ENCODE data around the gene PLEKHA4. TPM values are rescaled to one million over a fixed set of nuclear protein-coding genes. Genes with fewer than 3 reads are reported as not detected.
"Not testable (repeated sequence)": the region's sequence is repeated elsewhere in the genome, so short reads cannot be mapped to it uniquely, and the experiment has no call there.

Gene PLEKHA4, protein sequence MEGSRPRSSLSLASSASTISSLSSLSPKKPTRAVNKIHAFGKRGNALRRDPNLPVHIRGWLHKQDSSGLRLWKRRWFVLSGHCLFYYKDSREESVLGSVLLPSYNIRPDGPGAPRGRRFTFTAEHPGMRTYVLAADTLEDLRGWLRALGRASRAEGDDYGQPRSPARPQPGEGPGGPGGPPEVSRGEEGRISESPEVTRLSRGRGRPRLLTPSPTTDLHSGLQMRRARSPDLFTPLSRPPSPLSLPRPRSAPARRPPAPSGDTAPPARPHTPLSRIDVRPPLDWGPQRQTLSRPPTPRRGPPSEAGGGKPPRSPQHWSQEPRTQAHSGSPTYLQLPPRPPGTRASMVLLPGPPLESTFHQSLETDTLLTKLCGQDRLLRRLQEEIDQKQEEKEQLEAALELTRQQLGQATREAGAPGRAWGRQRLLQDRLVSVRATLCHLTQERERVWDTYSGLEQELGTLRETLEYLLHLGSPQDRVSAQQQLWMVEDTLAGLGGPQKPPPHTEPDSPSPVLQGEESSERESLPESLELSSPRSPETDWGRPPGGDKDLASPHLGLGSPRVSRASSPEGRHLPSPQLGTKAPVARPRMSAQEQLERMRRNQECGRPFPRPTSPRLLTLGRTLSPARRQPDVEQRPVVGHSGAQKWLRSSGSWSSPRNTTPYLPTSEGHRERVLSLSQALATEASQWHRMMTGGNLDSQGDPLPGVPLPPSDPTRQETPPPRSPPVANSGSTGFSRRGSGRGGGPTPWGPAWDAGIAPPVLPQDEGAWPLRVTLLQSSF
- polyA plus RNA-seq (ENCODE audit: insufficient read length in 12 of 12): 10 to 100 TPM in 11 of 12 donors, not detected in 1; 24.6 to 41.2 (median 30.4) TPM
- long read RNA-seq, donor 1, partial matches to known transcripts: 84 of 85 reads
- long read RNA-seq, donor 1, other reads (novel, unspliced or antisense): 0 of 85 reads
- long read RNA-seq, donor 2, partial matches to known transcripts: 30 of 33 reads
- long read RNA-seq, donor 2, other reads (novel, unspliced or antisense): 0 of 33 reads
- long read RNA-seq, donor 3, partial matches to known transcripts: 19 of 21 reads
- long read RNA-seq, donor 3, other reads (novel, unspliced or antisense): 0 of 21 reads
- long read RNA-seq, donor 4: 0 reads
- long read RNA-seq, donor 5, partial matches to known transcripts: 173 of 204 reads
- long read RNA-seq, donor 5, other reads (novel, unspliced or antisense): 30 of 204 reads
- long read RNA-seq, donor 6, partial matches to known transcripts: 0 of 2 reads
- long read RNA-seq, donor 6, other reads (novel, unspliced or antisense): 0 of 2 reads
- long read RNA-seq, donor 7, partial matches to known transcripts: 0 of 1 reads
- long read RNA-seq, donor 7, other reads (novel, unspliced or antisense): 0 of 1 reads
- long read RNA-seq, donor 8, partial matches to known transcripts: 13 of 41 reads
- long read RNA-seq, donor 8, other reads (novel, unspliced or antisense): 26 of 41 reads
- long read RNA-seq, donor 9, partial matches to known transcripts: 7 of 7 reads
- long read RNA-seq, donor 9, other reads (novel, unspliced or antisense): 0 of 7 reads
- long read RNA-seq, donor 10, partial matches to known transcripts: 17 of 18 reads
- long read RNA-seq, donor 10, other reads (novel, unspliced or antisense): 0 of 18 reads
- long read RNA-seq, donor 11, partial matches to known transcripts: 15 of 16 reads
- long read RNA-seq, donor 11, other reads (novel, unspliced or antisense): 0 of 16 reads

DNA sequence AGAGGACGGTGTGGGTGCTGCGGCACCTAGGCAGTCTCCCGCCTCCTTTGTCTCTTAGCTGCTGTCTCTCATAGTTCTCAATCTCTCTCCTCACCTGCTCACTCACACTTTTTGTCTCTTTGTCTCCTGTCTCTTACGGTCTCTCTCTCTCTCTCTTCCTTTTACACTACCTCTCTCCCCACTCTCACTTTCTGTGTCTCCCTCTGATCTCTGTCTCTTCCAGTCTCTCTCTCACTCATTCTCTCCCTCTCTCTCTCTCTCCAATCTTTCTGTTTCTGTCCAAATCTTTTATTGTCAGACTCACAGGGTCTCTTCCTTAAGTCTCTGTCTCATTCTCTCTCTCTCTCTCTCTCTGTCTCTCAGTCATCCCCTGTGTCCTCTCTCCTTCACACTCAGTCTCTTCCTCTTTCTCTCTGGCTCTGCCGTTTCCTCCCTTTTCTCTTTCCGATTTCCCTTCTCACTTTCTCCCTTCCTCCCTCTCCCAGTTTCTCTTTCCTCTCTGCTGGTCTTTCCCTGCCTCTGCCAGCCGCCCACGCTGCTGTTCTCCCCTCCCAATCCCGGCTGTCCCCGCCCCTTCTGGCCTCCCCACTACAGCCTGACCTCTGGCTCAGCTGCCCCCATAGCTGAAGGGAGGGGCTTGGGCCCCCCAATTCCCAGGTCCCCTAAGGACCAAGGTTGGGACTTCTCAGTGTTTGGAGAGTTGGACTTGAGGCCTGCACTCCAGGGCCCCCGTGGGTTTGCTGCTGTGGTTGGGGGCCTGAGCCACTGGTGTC, at the start of gene PLEKHA4:
TSS of gene PLEKHA4 (minus strand) at position 504 of the 773 bp plus-strand sequence. CDS start 997 bp downstream, outside the sequence.
- DNase-seq: peak; percentile 80

- no peak for DNase-seq
Measured at GRCh38 chr19:48918071-48918470, 49.7 kb upstream of the PLEKHA4 start.

- no peak for DNase-seq
Measured at GRCh38 chr19:48915757-48916156, 47.3 kb upstream of the PLEKHA4 start.

- no peak for DNase-seq
Measured at GRCh38 chr19:48914181-48914580, 45.8 kb upstream of the PLEKHA4 start.

DNA sequence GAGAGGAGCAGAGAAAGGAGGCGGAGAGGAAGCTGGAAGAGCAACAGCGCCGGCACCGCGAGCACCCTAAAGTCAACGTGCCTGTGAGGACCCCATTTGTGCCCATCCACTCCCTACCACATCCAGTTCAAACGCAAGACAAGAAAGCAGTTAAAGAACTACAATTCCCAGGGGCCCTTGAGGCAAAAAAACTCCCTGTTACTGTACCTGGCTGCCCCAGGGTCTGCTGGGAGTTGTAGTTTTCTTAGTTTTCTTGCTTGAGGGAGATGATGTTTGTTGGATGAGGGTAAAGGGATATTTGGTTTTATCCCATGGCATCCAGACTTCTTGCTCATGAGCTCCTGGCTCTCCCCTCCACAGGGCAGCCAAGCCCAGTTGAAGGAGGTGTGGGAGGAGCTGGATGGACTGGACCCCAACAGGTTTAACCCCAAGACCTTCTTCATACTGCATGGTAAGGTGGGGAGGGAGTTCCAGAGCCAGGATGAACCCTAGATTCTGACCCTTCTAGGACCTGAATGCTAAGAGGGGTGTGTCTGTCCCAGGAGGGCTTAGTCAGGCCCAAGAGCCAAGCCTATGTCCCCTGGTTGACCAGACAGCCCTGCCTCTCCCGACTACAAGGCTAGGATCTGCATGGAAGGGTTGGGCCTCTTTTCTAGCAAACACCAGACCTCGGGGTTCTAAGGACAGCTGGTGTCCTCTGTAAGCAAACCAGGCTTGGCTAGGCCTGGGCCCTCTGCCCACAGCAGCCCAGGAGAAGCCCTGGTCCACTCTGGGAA, 44.9 kb upstream of the PLEKHA4 start:
- no peak for DNase-seq

GRCh38 chr19:48910803-48911202, 42.4 kb upstream of the PLEKHA4 start:
- DNase-seq: no peak

DNA sequence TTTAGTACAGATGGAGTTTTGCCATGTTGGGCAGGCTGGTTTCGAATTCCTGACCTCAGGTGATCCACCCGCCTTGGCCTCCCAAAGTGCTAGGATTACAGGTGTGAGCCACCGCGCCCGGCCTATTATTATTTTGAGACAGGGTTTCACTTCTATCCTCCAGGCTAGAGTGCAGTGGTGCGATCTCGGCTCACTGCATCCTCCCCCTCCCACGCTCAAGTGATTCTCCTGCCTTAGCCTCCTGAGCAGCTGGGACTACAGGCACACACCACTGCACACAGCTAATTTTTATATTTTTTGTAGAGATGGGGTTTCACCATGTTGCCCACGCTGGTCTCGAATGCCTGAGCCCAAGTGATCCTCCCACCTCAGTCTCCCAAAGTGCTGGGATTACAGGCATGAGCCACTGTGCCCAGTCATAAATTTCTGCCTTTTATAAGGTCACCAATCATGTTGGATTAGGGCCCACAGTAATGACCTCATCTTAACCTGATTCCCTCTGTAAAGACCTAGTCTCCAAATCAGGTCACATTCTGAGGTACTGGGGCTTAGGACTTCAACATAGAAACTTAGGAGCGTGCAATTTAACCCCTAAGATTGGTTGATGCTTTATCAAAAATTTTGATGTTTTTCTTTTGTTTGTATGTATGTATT, 41.1 kb upstream of the PLEKHA4 start:
- not testable (repeated sequence) for DNase-seq

- DNase-seq: no peak
Measured at GRCh38 chr19:48907671-48908070, 39.3 kb upstream of the PLEKHA4 start.

DNA sequence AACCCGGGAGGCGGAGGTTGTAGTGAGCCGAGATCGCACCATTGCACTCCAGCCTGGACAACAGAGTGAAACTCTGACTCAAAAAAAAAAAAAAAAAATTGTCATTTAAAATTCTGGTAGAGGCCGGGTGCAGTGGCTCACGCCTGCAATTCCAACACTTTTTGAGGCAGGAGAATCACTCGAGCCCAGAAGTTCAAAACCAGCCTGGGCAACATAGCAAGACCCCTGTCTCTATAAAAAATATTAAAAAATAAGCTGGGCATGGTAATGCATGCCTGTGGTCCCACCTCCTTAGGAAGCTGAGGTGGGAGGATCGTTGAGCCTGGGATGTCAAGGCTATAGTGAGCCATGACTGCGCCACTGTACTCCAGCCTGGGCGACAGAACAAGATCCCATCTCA, 37.9 kb upstream of the PLEKHA4 start:
- DNase-seq: no peak

DNA sequence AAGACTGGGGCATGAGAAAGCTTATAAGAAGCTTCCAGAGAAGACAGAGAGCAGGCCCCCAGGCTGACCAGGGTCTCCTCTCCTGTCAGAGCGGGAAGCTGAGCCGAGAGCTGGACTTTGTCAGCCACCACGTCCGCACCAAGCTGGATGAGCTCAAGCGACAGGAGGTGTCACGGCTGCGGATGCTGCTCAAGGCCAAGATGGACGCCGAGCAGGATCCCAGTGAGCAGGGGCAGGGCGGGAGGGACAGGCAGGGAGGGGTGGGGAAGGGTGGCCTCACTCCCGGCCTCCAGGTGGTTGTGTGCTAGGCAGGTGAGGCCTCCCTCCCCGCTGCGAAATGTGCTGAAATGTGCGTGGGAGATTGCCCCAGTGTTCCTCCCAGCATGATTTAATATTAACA, 37.2 kb upstream of the PLEKHA4 start:
- DNase-seq: no peak

DNA sequence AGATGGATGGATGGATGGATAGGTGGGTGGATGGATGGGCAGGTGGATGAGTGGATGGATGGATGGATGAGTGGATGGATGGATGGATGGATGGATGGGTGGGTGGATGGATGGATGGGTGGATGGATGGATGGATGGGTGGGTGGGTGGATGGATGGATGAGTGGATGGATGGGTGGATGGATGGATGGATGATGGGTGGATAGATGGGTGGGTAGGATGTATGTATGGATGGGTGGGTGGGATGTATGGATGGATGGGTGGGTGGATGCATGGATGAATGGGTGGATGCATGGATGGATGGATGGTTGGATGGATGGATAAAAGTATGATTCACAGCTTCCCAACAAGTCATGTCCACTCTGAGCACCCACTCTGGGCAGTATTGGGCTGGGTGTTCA, 35.4 kb upstream of the PLEKHA4 start:
- DNase-seq: not testable (repeated sequence)

DNA sequence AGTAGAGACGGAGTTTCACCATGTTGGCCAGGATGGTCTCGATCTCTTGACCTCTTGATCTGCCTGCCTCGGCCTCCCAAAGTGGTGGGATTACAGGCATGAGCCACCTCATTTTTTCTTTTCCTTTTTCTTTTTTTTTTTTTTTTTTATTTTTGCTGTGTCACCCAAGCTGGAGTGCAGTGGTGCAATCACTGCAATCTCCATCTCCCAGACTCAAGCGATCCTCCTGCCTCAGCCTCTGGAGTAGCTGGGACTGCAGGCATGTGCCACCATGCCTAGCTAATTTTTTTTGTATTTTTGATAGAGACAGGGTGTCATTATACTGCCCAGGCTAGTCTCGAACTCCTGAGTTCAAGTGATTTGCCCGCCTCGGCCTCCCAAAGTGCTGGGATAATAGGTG, 33.9 kb upstream of the PLEKHA4 start:
- DNase-seq: not testable (repeated sequence)

DNA sequence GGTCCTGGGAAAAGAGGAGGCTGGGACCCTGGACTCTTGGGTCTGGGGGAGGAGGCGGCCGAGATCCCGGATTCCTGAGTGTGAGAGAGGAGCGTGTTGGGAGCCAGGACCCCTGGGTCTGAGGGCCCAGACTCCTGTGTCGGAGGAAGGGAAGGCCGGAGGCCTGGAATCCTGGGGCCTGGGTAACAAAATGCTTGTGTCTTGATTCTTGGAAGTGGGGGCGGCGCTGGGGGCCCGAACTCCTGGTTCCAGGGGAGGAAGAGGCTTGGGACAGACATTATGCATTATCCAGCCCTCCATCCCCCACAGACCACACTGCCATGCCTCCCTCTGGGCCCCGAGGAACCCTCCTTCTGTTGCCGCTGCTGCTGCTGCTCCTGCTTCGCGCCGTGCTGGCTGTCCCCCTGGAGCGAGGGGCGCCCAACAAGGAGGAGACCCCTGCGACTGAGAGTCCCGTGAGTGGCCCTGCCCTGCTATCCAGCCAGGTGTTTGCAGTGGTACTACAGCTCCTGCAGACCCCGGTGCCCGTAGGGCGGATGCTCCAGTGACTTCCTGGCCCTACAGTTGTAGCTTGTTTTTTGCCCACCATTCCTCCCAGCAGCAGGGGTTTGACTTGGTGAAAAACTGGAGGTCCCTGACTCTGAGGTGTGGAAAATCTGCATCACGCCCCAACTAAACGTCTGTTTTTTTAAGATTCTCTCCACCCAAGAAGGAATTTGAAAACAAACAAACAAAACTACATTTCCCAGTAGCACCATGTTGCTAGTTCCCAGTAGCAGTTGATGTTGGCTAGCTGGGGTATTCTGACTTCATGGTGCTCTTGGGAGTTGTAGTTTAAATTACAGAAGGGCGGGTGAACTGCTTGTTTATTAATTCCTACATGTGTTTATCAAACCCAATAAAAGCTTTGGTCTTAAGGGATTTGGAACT, 32.3 kb upstream of the PLEKHA4 start:
- DNase-seq: no peak

- peak; percentile 100 for DNase-seq
Measured at GRCh38 chr19:48899781-48900476, 31.5 kb upstream of the PLEKHA4 start, which contains the start of gene NUCB1. TSS of gene NUCB1 (plus strand) at chr19:48900312. CDS start at chr19:48900797, 485 bp downstream.

GRCh38 chr19:48899386-48899749, 31.0 kb upstream of the PLEKHA4 start:
- not testable (repeated sequence) for DNase-seq

DNA sequence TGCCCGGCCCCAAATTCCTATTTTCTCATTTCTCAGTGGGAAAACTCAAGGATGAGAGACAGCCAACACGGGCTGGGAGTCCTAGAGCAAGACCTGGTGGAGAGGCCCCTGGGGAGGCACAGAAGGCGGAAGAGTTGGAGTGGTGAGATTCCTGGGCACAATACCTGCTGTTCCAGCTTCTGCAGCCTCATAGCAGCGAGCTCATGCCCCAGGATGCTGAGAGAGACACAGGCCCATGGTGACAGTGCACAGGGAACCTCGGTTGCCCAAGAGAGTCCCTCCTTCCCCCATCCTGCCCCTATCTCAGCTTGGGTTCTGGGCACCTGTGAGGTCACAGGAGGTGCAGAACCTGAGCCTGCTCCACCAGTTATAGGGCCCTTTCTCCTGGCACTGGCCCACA, 28.8 kb upstream of the PLEKHA4 start:
- DNase-seq: no peak

GRCh38 chr19:48896191-48896720, 27.8 kb upstream of the PLEKHA4 start:
- DNase-seq: no peak

Measured in muscle of arm (tissue), 14 donors.